ENCODE data around the gene RFC4.
"Not testable (repeated sequence)": the region's sequence is repeated elsewhere in the genome, so short reads cannot be mapped to it uniquely, and the experiment has no call there.

RFC4 gene

DNA sequence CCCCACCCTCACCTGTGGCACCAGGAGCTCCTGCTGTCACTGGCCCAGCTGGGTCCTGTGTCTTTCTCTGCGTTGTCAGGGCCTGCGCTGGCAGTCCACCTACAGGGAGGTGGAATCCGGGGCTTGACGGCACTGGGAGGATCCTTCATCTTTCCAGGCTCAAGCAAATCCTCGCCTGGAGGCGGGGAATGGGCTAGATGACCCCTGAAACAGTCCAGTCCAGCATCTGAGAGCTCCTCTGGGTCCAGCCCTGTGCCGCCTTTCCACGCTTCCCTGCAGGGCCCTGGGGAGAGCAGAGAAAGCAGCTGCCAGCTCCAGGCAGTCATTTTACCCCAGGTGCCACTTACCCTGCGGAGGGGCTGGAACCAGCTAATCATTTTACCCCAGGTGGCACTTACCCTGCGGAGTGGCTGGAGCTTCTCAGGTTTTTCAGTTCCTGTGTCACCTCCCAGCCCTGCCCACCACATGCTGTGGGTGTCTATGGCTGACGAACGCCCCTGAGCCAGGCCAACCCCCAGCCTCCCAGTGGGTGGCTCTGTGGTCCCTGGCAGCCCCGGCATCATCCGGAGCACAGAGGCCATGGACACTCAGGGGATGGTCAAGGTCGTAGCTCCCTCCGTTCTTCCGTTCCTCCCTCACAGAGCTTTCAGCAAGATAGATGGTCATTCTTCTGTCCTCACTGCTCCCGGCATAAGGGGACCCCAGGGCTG is 18.3 kb upstream of the RFC4 start:
- H3K27me3 ChIP-seq (ENCODE audit: control insufficient read depth in 3 of 3, insufficient read depth in 3 of 3, low read depth in 1 of 3, low read length in 3 of 3) = peaks cover 4 to 48% (median 38%) of the 10 kb centered on the region in 3 experiments
- no CpG with 5 or more reads among the region's 18 CpGs for WGBS, 2 donors (ENCODE audit: extremely low coverage in 2 of 2, insufficient read length in 2 of 2, insufficient replicate concordance in 1 of 2)

GRCh38 chr3:186823386-186823785 is 17.1 kb upstream of the RFC4 start:
- H3K23ac ChIP-seq (ENCODE audit: low read depth, low read length, poor library complexity) = no peak overlapping the region
- H4K91ac ChIP-seq (ENCODE audit: low read depth, low read length, poor library complexity) = no peak overlapping the region
- H4K8ac ChIP-seq (ENCODE audit: low read depth, low read length) = no peak overlapping the region
- no peak overlapping the region for H2AFZ ChIP-seq (ENCODE audit: low read length)
- H3K4ac ChIP-seq (ENCODE audit: low read length) = no peak overlapping the region
- WGBS, 2 donors (ENCODE audit: extremely low coverage in 2 of 2, insufficient read length in 2 of 2, insufficient replicate concordance in 1 of 2) = no CpG with 5 or more reads among the region's 2 CpGs
- H3K4me2 ChIP-seq (ENCODE audit: insufficient read depth, low read length, poor library complexity, severe bottlenecking) = no peak overlapping the region
- no peaks in the 10 kb centered on the region for H3K79me1 ChIP-seq (ENCODE audit: low read depth, low read length)
- no peak overlapping the region for H2BK15ac ChIP-seq (ENCODE audit: low read length)
- H2BK5ac ChIP-seq (ENCODE audit: low read length) = no peak overlapping the region
- no peak overlapping the region for H2BK12ac ChIP-seq (ENCODE audit: low read length)
- peaks cover 15 to 27% of the 10 kb centered on the region in 2 donors for H3K4me1 ChIP-seq (ENCODE audit: control insufficient read depth in 2 of 2, insufficient read depth in 1 of 2, low read depth in 1 of 2, low read length in 2 of 2)
- H3K9ac ChIP-seq (ENCODE audit: low read depth, low read length, poor library complexity) = no peak overlapping the region
- H3K27me3 ChIP-seq (ENCODE audit: control insufficient read depth in 3 of 3, insufficient read depth in 3 of 3, low read depth in 1 of 3, low read length in 3 of 3) = peaks cover 3 to 37% (median 33%) of the 10 kb centered on the region in 3 experiments
- no peak overlapping the region for H3K18ac ChIP-seq (ENCODE audit: low read length)
- H3K9me3 ChIP-seq (replicated peaks in 1 of 2; ENCODE audit: control insufficient read depth in 2 of 2, insufficient read depth in 1 of 2, low read depth in 1 of 2, low read length in 2 of 2) = no peaks in the 10 kb centered on the region
- no peak overlapping the region for H3K27ac ChIP-seq (replicated peaks; ENCODE audit: low read length)
- no peak overlapping the region for H2AK5ac ChIP-seq (ENCODE audit: low read depth, low read length)
- no peak overlapping the region for H3K14ac ChIP-seq (ENCODE audit: low read length)
- no peaks in the 10 kb centered on the region for H3K36me3 ChIP-seq (replicated peaks in 1 of 2; ENCODE audit: control insufficient read depth in 2 of 2, insufficient read depth in 2 of 2, low read length in 2 of 2)
- H2BK120ac ChIP-seq (ENCODE audit: low read depth, low read length) = no peak overlapping the region
- no peak for DNase-seq (ENCODE audit: low spot score)
- H3K4me3 ChIP-seq (ENCODE audit: low read length in 2 of 2) = no peak overlapping the region

More for the DNA sequence above, 18.3 kb upstream of the RFC4 start:
- Histone ChIP-seq H4K91ac (ENCODE audit: low read depth, low read length, poor library complexity) (no peak overlapping the region), H2AFZ (ENCODE audit: low read length) (peak overlapping the region; percentile 80), H3K14ac (ENCODE audit: low read length) (peak overlapping the region; percentile 32), H3K9me3 (replicated peaks in 1 of 2; ENCODE audit: control insufficient read depth in 2 of 2, insufficient read depth in 1 of 2, low read depth in 1 of 2, low read length in 2 of 2) (no peaks in the 10 kb centered on the region), H2BK15ac (ENCODE audit: low read length) (peak overlapping the region; percentile 85), H2BK12ac (ENCODE audit: low read length) (no peak overlapping the region), H3K79me1 (ENCODE audit: low read depth, low read length) (no peaks in the 10 kb centered on the region), H2BK120ac (ENCODE audit: low read depth, low read length) (no peak overlapping the region), H3K4me1 (ENCODE audit: control insufficient read depth in 2 of 2, insufficient read depth in 1 of 2, low read depth in 1 of 2, low read length in 2 of 2) (peaks cover 15 to 28% of the 10 kb centered on the region in 2 donors), H3K4me2 (ENCODE audit: insufficient read depth, low read length, poor library complexity, severe bottlenecking) (peak overlapping the region; percentile 62), H2AK5ac (ENCODE audit: low read depth, low read length) (peak overlapping the region; percentile 52), H2BK5ac (ENCODE audit: low read length) (peak overlapping the region; percentile 21), H4K8ac (ENCODE audit: low read depth, low read length) (no peak overlapping the region), H3K4ac (ENCODE audit: low read length) (no peak overlapping the region), H3K27ac (replicated peaks; ENCODE audit: low read length) (no peak overlapping the region), H3K23ac (ENCODE audit: low read depth, low read length, poor library complexity) (no peak overlapping the region), H3K36me3 (replicated peaks in 1 of 2; ENCODE audit: control insufficient read depth in 2 of 2, insufficient read depth in 2 of 2, low read length in 2 of 2) (no peaks in the 10 kb centered on the region), H3K18ac (ENCODE audit: low read length) (peak overlapping the region; percentile 76), H3K4me3 (ENCODE audit: low read length in 2 of 2) (no peak overlapping the region), H3K9ac (ENCODE audit: low read depth, low read length, poor library complexity) (no peak overlapping the region)
- DNase-seq (ENCODE audit: low spot score) = no peak

GRCh38 chr3:186822388-186822759 is 16.1 kb upstream of the RFC4 start:
- not testable (repeated sequence) for H2BK120ac ChIP-seq (ENCODE audit: low read depth, low read length); H3K4ac ChIP-seq (ENCODE audit: low read length); H3K27ac ChIP-seq (replicated peaks; ENCODE audit: low read length); H2BK12ac ChIP-seq (ENCODE audit: low read length); H3K9ac ChIP-seq (ENCODE audit: low read depth, low read length, poor library complexity); H2BK5ac ChIP-seq (ENCODE audit: low read length); H3K4me2 ChIP-seq (ENCODE audit: insufficient read depth, low read length, poor library complexity, severe bottlenecking); H3K23ac ChIP-seq (ENCODE audit: low read depth, low read length, poor library complexity); H3K79me1 ChIP-seq (ENCODE audit: low read depth, low read length); H4K8ac ChIP-seq (ENCODE audit: low read depth, low read length); H4K91ac ChIP-seq (ENCODE audit: low read depth, low read length, poor library complexity); H3K9me3 ChIP-seq (replicated peaks in 1 of 2; ENCODE audit: control insufficient read depth in 2 of 2, insufficient read depth in 1 of 2, low read depth in 1 of 2, low read length in 2 of 2); H3K14ac ChIP-seq (ENCODE audit: low read length); H2AFZ ChIP-seq (ENCODE audit: low read length); DNase-seq (ENCODE audit: low spot score); H2AK5ac ChIP-seq (ENCODE audit: low read depth, low read length); H3K36me3 ChIP-seq (replicated peaks in 1 of 2; ENCODE audit: control insufficient read depth in 2 of 2, insufficient read depth in 2 of 2, low read length in 2 of 2); H2BK15ac ChIP-seq (ENCODE audit: low read length); H3K4me3 ChIP-seq (ENCODE audit: low read length in 2 of 2); H3K18ac ChIP-seq (ENCODE audit: low read length)
- Histone ChIP-seq H3K4me1 (ENCODE audit: control insufficient read depth in 2 of 2, insufficient read depth in 1 of 2, low read depth in 1 of 2, low read length in 2 of 2) (peaks cover 15 to 26% of the 10 kb centered on the region in 2 donors), H3K27me3 (ENCODE audit: control insufficient read depth in 3 of 3, insufficient read depth in 3 of 3, low read depth in 1 of 3, low read length in 3 of 3) (peaks cover 2 to 38% (median 26%) of the 10 kb centered on the region in 3 experiments)
- no CpG with 5 or more reads among the region's 1 CpG for WGBS, 2 donors (ENCODE audit: extremely low coverage in 2 of 2, insufficient read length in 2 of 2, insufficient replicate concordance in 1 of 2)

DNA sequence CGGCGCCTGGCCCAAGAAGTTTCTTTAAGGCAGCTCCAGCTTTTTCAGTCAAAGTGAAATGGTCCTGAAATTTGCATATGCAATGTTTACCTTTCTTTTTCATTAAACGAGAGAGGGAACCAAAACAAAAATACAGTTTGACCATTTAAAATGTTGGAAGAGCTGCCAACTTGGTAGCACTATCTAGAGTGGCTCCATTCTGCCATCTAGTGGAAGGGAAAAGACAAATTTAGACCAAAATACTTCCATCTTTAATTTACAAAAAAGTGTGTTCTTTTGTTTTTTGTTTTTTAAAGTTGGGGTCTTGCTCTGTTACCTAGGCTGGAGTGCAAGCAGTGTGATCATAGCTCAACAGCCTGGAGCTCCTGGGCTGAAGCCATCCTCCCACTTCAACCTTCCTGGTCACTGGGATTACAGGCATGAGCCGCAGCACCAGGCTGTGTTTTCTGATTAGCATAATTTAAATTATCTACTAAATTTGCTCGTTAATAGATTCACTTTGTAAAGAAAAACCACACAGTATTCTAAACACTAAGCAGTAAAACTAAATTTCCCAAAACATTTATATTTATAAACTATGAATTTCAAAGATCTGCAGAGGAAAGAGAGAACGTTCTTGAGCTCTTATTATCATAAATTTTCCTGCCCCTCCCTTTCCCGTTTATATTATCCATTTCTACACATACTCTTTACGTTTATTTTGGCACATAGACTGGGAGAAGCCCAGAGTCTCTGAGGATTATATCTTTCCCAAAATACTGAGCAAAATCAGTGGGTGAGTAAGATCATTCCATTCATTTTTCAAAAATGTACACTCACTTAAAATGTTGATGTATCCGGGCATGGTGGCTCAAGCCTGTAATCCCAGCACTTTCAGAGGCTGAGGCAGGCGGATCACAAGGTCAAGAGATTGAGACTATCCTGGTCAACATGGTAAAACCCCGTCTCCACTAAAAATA is 15.4 kb upstream of the RFC4 start:
- H3K36me3 ChIP-seq (replicated peaks in 1 of 2; ENCODE audit: control insufficient read depth in 2 of 2, insufficient read depth in 2 of 2, low read length in 2 of 2) = no peaks in the 10 kb centered on the region
- no peak overlapping the region for H3K4me2 ChIP-seq (ENCODE audit: insufficient read depth, low read length, poor library complexity, severe bottlenecking)
- peaks cover 2 to 39% (median 24%) of the 10 kb centered on the region in 3 experiments for H3K27me3 ChIP-seq (ENCODE audit: control insufficient read depth in 3 of 3, insufficient read depth in 3 of 3, low read depth in 1 of 3, low read length in 3 of 3)
- H2BK15ac ChIP-seq (ENCODE audit: low read length) = no peak overlapping the region
- no peak overlapping the region for H3K4ac ChIP-seq (ENCODE audit: low read length)
- no peak overlapping the region for H2BK12ac ChIP-seq (ENCODE audit: low read length)
- H3K9ac ChIP-seq (ENCODE audit: low read depth, low read length, poor library complexity) = no peak overlapping the region
- WGBS, 2 donors (ENCODE audit: extremely low coverage in 2 of 2, insufficient read length in 2 of 2, insufficient replicate concordance in 1 of 2) = no CpG with 5 or more reads among the region's 11 CpGs
- H3K27ac ChIP-seq (replicated peaks; ENCODE audit: low read length) = no peak overlapping the region
- H3K4me3 ChIP-seq (ENCODE audit: low read length in 2 of 2) = no peak overlapping the region
- no peak for DNase-seq (ENCODE audit: low spot score)
- no peak overlapping the region for H2AK5ac ChIP-seq (ENCODE audit: low read depth, low read length)
- no peak overlapping the region for H3K14ac ChIP-seq (ENCODE audit: low read length)
- H3K9me3 ChIP-seq (replicated peaks in 1 of 2; ENCODE audit: control insufficient read depth in 2 of 2, insufficient read depth in 1 of 2, low read depth in 1 of 2, low read length in 2 of 2) = no peaks in the 10 kb centered on the region
- H4K8ac ChIP-seq (ENCODE audit: low read depth, low read length) = no peak overlapping the region
- H4K91ac ChIP-seq (ENCODE audit: low read depth, low read length, poor library complexity) = no peak overlapping the region
- H2BK5ac ChIP-seq (ENCODE audit: low read length) = no peak overlapping the region
- H3K18ac ChIP-seq (ENCODE audit: low read length) = no peak overlapping the region
- H3K79me1 ChIP-seq (ENCODE audit: low read depth, low read length) = no peaks in the 10 kb centered on the region
- peak overlapping the region; percentile 45 for H2AFZ ChIP-seq (ENCODE audit: low read length)
- no peak overlapping the region for H2BK120ac ChIP-seq (ENCODE audit: low read depth, low read length)
- H3K23ac ChIP-seq (ENCODE audit: low read depth, low read length, poor library complexity) = no peak overlapping the region
- H3K4me1 ChIP-seq (ENCODE audit: control insufficient read depth in 2 of 2, insufficient read depth in 1 of 2, low read depth in 1 of 2, low read length in 2 of 2) = peaks cover 15 to 26% of the 10 kb centered on the region in 2 donors
